Measurements from ENCODE around the gene ARFGEF3. TPM values are rescaled to one million over a fixed set of nuclear protein-coding genes. Genes with fewer than 3 reads are reported as not detected.

ARFGEF3 gene
- total and polyA plus RNA-seq, 10 of the 15 experiments (the other 5 are each of a cell fraction or from before 2014, with no cell fraction given): under 0.01 to 0.08 (median 0.02) TPM; not detected in 1

DNA sequence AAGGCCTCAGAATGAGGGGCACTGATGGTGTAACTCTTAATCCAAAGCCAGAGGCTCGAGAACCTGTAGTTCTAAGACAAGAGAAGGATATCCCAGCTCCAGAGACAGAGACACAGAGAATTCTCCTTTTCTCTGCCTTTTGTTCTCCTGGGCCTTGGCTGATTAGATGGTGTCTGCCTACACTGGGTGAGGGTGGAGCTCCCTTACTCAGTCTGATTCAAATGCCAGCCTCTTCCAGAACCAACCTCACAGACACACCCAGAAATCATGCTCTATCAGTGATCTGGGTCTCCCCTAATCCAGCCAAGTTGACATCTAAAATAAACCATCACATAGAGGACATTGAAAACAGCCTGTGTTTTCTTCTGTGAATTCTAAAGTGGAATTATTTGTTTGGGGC lies 148.0 kb downstream of the ARFGEF3 start:
- ATAC-seq: no peak
- Histone ChIP-seq H3K9ac (ENCODE audit: control insufficient read depth, insufficient read depth, low read length) (no peak overlapping the region), H2AFZ (ENCODE audit: control insufficient read depth, low read depth, low read length) (no peak overlapping the region), H4K20me1 (ENCODE audit: control insufficient read depth, insufficient read depth) (no peaks in the 10 kb centered on the region), H3K9me3 (replicated peaks; ENCODE audit: control insufficient read depth, insufficient read depth, low read length) (no peaks in the 10 kb centered on the region), H3K4me1 (ENCODE audit: control insufficient read depth, insufficient read depth, low read length) (no peaks in the 10 kb centered on the region), H3K4me3 (no peak overlapping the region), H3K27me3 (replicated peaks in 1 of 2; ENCODE audit: control insufficient read depth in 2 of 2, insufficient read depth in 2 of 2, low read length in 1 of 2) (peaks cover 0 to 4% of the 10 kb centered on the region in 2 experiments; a peak in 3 of 4 replicates), H3K79me2 (ENCODE audit: control insufficient read depth, insufficient read depth, low read length) (no peaks in the 10 kb centered on the region), H3K4me2 (ENCODE audit: control insufficient read depth, insufficient read depth) (no peak overlapping the region), H3K36me3 (ENCODE audit: control insufficient read depth in 2 of 2, insufficient read depth in 2 of 2, low read length in 1 of 2) (no peaks in the 10 kb centered on the region), H3K27ac (ENCODE audit: control insufficient read depth, insufficient read depth) (no peak overlapping the region)
- WGBS (ENCODE audit: insufficient coverage, insufficient replicate concordance, low lambda C conversion rate, missing lambda C conversion rate): 0% methylated on average over 1 of the region's 1 CpG
- TF ChIP-seq HDAC2 (IDR thresholded peaks at IDR 0.05) (no peak), STAT3 (IDR thresholded peaks at IDR 0.05; ENCODE audit: low read depth, low read length) (no peak), HCFC1 (IDR thresholded peaks at IDR 0.05; ENCODE audit: low read length) (no peak), NFYA (IDR thresholded peaks at IDR 0.05; ENCODE audit: borderline replicate concordance, low read depth, low read length) (no peak), NFYB (IDR thresholded peaks at IDR 0.05; ENCODE audit: insufficient read depth, low read depth, low read length) (no peak)
- TF ChIP-seq, protein P1, sequence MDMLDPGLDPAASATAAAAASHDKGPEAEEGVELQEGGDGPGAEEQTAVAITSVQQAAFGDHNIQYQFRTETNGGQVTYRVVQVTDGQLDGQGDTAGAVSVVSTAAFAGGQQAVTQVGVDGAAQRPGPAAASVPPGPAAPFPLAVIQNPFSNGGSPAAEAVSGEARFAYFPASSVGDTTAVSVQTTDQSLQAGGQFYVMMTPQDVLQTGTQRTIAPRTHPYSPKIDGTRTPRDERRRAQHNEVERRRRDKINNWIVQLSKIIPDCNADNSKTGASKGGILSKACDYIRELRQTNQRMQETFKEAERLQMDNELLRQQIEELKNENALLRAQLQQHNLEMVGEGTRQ (IDR thresholded peaks at IDR 0.05; ENCODE audit: borderline replicate concordance, low read depth, low read length): no peak
- TF ChIP-seq, protein P2, sequence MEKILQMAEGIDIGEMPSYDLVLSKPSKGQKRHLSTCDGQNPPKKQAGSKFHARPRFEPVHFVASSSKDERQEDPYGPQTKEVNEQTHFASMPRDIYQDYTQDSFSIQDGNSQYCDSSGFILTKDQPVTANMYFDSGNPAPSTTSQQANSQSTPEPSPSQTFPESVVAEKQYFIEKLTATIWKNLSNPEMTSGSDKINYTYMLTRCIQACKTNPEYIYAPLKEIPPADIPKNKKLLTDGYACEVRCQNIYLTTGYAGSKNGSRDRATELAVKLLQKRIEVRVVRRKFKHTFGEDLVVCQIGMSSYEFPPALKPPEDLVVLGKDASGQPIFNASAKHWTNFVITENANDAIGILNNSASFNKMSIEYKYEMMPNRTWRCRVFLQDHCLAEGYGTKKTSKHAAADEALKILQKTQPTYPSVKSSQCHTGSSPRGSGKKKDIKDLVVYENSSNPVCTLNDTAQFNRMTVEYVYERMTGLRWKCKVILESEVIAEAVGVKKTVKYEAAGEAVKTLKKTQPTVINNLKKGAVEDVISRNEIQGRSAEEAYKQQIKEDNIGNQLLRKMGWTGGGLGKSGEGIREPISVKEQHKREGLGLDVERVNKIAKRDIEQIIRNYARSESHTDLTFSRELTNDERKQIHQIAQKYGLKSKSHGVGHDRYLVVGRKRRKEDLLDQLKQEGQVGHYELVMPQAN (conservative IDR thresholded peaks at IDR 0.05): no peak
- TF ChIP-seq, protein P3, sequence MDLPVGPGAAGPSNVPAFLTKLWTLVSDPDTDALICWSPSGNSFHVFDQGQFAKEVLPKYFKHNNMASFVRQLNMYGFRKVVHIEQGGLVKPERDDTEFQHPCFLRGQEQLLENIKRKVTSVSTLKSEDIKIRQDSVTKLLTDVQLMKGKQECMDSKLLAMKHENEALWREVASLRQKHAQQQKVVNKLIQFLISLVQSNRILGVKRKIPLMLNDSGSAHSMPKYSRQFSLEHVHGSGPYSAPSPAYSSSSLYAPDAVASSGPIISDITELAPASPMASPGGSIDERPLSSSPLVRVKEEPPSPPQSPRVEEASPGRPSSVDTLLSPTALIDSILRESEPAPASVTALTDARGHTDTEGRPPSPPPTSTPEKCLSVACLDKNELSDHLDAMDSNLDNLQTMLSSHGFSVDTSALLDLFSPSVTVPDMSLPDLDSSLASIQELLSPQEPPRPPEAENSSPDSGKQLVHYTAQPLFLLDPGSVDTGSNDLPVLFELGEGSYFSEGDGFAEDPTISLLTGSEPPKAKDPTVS (IDR thresholded peaks at IDR 0.05; ENCODE audit: low read depth, low read length): no peak
- TF ChIP-seq, protein P4, sequence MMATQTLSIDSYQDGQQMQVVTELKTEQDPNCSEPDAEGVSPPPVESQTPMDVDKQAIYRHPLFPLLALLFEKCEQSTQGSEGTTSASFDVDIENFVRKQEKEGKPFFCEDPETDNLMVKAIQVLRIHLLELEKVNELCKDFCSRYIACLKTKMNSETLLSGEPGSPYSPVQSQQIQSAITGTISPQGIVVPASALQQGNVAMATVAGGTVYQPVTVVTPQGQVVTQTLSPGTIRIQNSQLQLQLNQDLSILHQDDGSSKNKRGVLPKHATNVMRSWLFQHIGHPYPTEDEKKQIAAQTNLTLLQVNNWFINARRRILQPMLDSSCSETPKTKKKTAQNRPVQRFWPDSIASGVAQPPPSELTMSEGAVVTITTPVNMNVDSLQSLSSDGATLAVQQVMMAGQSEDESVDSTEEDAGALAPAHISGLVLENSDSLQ (IDR thresholded peaks at IDR 0.05): no peak
- intact Hi-C loops (cut with micrococcal nuclease; ENCODE audit: unreplicated experiment) (loop anchor here (10.0 kb wide), 1 partner anchor 195 kb away; no protein-coding TSS in a partner anchor), in situ Hi-C loops (cut with MboI) (no loop called here)
- ChIA-PET POLR2A (interaction anchor here (0.5 kb wide), 1 partner anchor 34 kb away, joined by 3 read pairs; no protein-coding TSS in a partner anchor), CTCF (no interaction called here), SMC1A (ENCODE audit: uncharacterized antibody, unreplicated experiment) (interaction anchor here (1.5 kb wide), 1 partner anchor 16 kb away, joined by 3 read pairs; no protein-coding TSS in a partner anchor), RAD21 (ENCODE audit: unreplicated experiment) (no interaction called here)
- no TSS peak for BruUV-seq (replicated peaks)
- no peak for DNase-seq (ENCODE audit: low read depth, low spot score)
- FAIRE-seq: no peak

Data from GM12878 (cell line).